Peyer's patch (tissue), 4 donors: ENCODE measurements around the gene TSPOAP1. TPM values are rescaled to one million over a fixed set of nuclear protein-coding genes. Genes with fewer than 3 reads are reported as not detected.
A peak's percentile ranks its signal among the peaks of the same experiment; 100 is the strongest.

Source experiments
- DNase-seq, 3 donors: peaks; one replicate each; pipeline ENCODE4 v3.0.0-alpha.2; 2017 to 2019
- H3K27ac ChIP-seq, 4 donors: fragments of 200-600 bp; sonication (generic); one replicate each; pipeline ENCODE4 v1.5.1; 2016 to 2019
- H3K27me3 ChIP-seq, 2 donors: fragments of 200-600 bp; sonication (generic); one replicate each; pipeline ENCODE4 v1.5.1; 2019
- H3K36me3 ChIP-seq, 3 donors: fragments of 200-600 bp; sonication (generic); one replicate each; pipeline ENCODE4 v1.5.1; 2016 to 2019
- H3K4me1 ChIP-seq, 4 donors: fragments of 200-600 bp; sonication (generic); one replicate each; pipeline ENCODE4 v1.5.1; 2016 to 2019
- H3K4me3 ChIP-seq, 4 donors: fragments of 200-600 bp; sonication (generic); 1 replicate in 3 of 4; 2 replicates in 1 of 4; pipeline ENCODE4 v1.5.1; 2016 to 2019; ENCODE audit warnings: mild to moderate bottlenecking in 1 of 4
- H3K9me3 ChIP-seq, 4 donors: fragments of 200-600 bp; sonication (generic); one replicate each; pipeline ENCODE4 v1.5.1; 2016 to 2019; ENCODE audit warnings: mild to moderate bottlenecking in 1 of 4
- CTCF ChIP-seq, 6 experiments: fragments of 450-650 bp in 4 of 6; fragments of 200-600 bp in 2 of 6; sonication (generic) in 1 of 6; IDR thresholded peaks; one replicate each; pipeline ENCODE4 v1.5.1; 2017 to 2019; ENCODE audit warnings: antibody characterized with exemption in 6 of 6, mild to moderate bottlenecking in 3 of 6, moderate library complexity in 1 of 6
- POLR2A ChIP-seq, 2 donors: fragments of 450-650 bp; IDR thresholded peaks; one replicate each; pipeline ENCODE4 v1.5.1; 2017; ENCODE audit warnings: antibody characterized with exemption in 2 of 2, mild to moderate bottlenecking in 2 of 2, moderate library complexity in 2 of 2
- total RNA-seq, 4 donors: library from RNA; depleted of rRNA; stranded (reverse); fragments of >200 nt; gene quantifications; one replicate each; pipeline ENCODE4 v1.1.0, GENCODE V29; 2016

The TSPOAP1 gene
- total RNA-seq, result 10 to 100 TPM in 2 of 4 donors, 1 to 10 TPM in 2; 9.1 to 11.9 (median 10.4) TPM

- DNase-seq, result peak; percentile 54 to 87 (median 85)
- H3K27me3 ChIP-seq, result no peaks in the 10 kb centered on the region
- H3K4me3 ChIP-seq, result peak within 1 kb of the TSS; percentile 11 to 88 (median 30)
- peaks cover 0 to 19% (median 3%) of the 10 kb centered on the region in 4 donors for H3K4me1 ChIP-seq
- H3K9me3 ChIP-seq, result no peaks in the 10 kb centered on the region
- peak in 1 of 2 donors; percentile 4 for TF ChIP-seq POLR2A (IDR thresholded peaks at IDR 0.05)
- TF ChIP-seq CTCF (IDR thresholded peaks at IDR 0.05), result no peak
- H3K36me3 ChIP-seq, result no peaks in the 10 kb centered on the region
- peak within 1 kb of the TSS; percentile 35 to 97 (median 52) for H3K27ac ChIP-seq
Measured at GRCh38 chr17:58328195-58329034, at the start of gene TSPOAP1. Gene TSPOAP1 (minus strand): TSS chr17:58328795. CDS start chr17:58327920, 875 bp downstream.

- H3K36me3 ChIP-seq, result no peaks in the 10 kb centered on the region
- H3K9me3 ChIP-seq, result no peaks in the 10 kb centered on the region
- TF ChIP-seq CTCF (IDR thresholded peaks at IDR 0.05) (no peak), POLR2A (IDR thresholded peaks at IDR 0.05) (no peak)
- no peak overlapping the region for H3K4me3 ChIP-seq
- DNase-seq, result no peak
- H3K27me3 ChIP-seq, result no peaks in the 10 kb centered on the region
- peak overlapping the region in 2 of 4 donors; percentile 45 to 79 for H3K27ac ChIP-seq
- H3K4me1 ChIP-seq, result peaks cover 0 to 72% (median 5%) of the 10 kb centered on the region in 4 donors
Measured at GRCh38 chr17:58377661-58378060, 49.1 kb upstream of the TSPOAP1 start.

- no peak for TF ChIP-seq POLR2A (IDR thresholded peaks at IDR 0.05)
- no peak for TF ChIP-seq CTCF (IDR thresholded peaks at IDR 0.05)
- no peak overlapping the region for H3K4me3 ChIP-seq
- no peaks in the 10 kb centered on the region for H3K27me3 ChIP-seq
- DNase-seq, result peak in 1 of 3 donors; percentile 58
- no peaks in the 10 kb centered on the region for H3K36me3 ChIP-seq
- H3K27ac ChIP-seq, result peak overlapping the region in 3 of 4 donors; percentile 15 to 79 (median 45)
- H3K4me1 ChIP-seq, result peaks cover 0 to 67% (median 3%) of the 10 kb centered on the region in 4 donors
- H3K9me3 ChIP-seq, result no peaks in the 10 kb centered on the region
Measured at GRCh38 chr17:58377093-58377601, 48.6 kb upstream of the TSPOAP1 start.

GRCh38 chr17:58376472-58377000, 47.9 kb upstream of the TSPOAP1 start:
- Histone ChIP-seq H3K4me3 (no peak overlapping the region), H3K36me3 (no peaks in the 10 kb centered on the region), H3K27me3 (no peaks in the 10 kb centered on the region), H3K9me3 (no peaks in the 10 kb centered on the region), H3K27ac (peak overlapping the region in 3 of 4 donors; percentile 15 to 79 (median 45)), H3K4me1 (peaks cover 0 to 61% (median 0%) of the 10 kb centered on the region in 4 donors)
- no peak for DNase-seq
- TF ChIP-seq POLR2A (IDR thresholded peaks at IDR 0.05) (no peak), CTCF (IDR thresholded peaks at IDR 0.05) (no peak)

GRCh38 chr17:58375811-58376210, 47.2 kb upstream of the TSPOAP1 start:
- H3K27ac ChIP-seq, result peak overlapping the region in 2 of 4 donors; percentile 28 to 76
- DNase-seq, result peak in 1 of 3 donors; percentile 57
- H3K36me3 ChIP-seq, result no peaks in the 10 kb centered on the region
- H3K9me3 ChIP-seq, result no peaks in the 10 kb centered on the region
- peaks cover 0 to 60% (median 0%) of the 10 kb centered on the region in 4 donors for H3K4me1 ChIP-seq
- H3K4me3 ChIP-seq, result no peak overlapping the region
- no peaks in the 10 kb centered on the region for H3K27me3 ChIP-seq
- TF ChIP-seq POLR2A (IDR thresholded peaks at IDR 0.05), result no peak
- TF ChIP-seq CTCF (IDR thresholded peaks at IDR 0.05), result no peak
